ENCODE results near the gene DGKZ.
"Not testable (repeated sequence)": the region's sequence is repeated elsewhere in the genome, so short reads cannot be mapped to it uniquely, and the experiment has no call there.

DGKZ gene

GRCh38 chr11:46366661-46367161, 19.4 kb downstream of the DGKZ start:
- DNase-seq (ENCODE audit: low spot score) = no peak

- peak; percentile 62 for DNase-seq (ENCODE audit: low spot score)
Observed at GRCh38 chr11:46367244-46367915, 20.1 kb downstream of the DGKZ start.

GRCh38 chr11:46367916-46368267, 20.6 kb downstream of the DGKZ start:
- no peak for DNase-seq (ENCODE audit: low spot score)

- DNase-seq (ENCODE audit: low spot score) = peak; percentile 85
Observed at GRCh38 chr11:46369458-46370152, 22.3 kb downstream of the DGKZ start.

GRCh38 chr11:46370253-46370652, 23.0 kb downstream of the DGKZ start:
- no peak for DNase-seq (ENCODE audit: low spot score)

GRCh38 chr11:46371262-46371661, 24.0 kb downstream of the DGKZ start:
- not testable (repeated sequence) for DNase-seq (ENCODE audit: low spot score)

- no peak for DNase-seq (ENCODE audit: low spot score)
Observed at GRCh38 chr11:46372086-46372485, 24.8 kb downstream of the DGKZ start.

GRCh38 chr11:46372501-46372900, 25.2 kb downstream of the DGKZ start:
- DNase-seq (ENCODE audit: low spot score) = not testable (repeated sequence)

GRCh38 chr11:46373787-46374740, 26.8 kb downstream of the DGKZ start:
- DNase-seq (ENCODE audit: low spot score) = no peak

GRCh38 chr11:46374815-46375214, 27.6 kb downstream of the DGKZ start:
- no peak for DNase-seq (ENCODE audit: low spot score)

GRCh38 chr11:46375392-46376101, 28.3 kb downstream of the DGKZ start:
- no peak for DNase-seq (ENCODE audit: low spot score)

- no peak for DNase-seq (ENCODE audit: low spot score)
Observed at GRCh38 chr11:46376258-46377050, 29.2 kb downstream of the DGKZ start.

GRCh38 chr11:46377290-46377689, 30.0 kb downstream of the DGKZ start:
- no peak for DNase-seq (ENCODE audit: low spot score)

GRCh38 chr11:46377831-46378230, 30.6 kb downstream of the DGKZ start:
- DNase-seq (ENCODE audit: low spot score) = no peak

GRCh38 chr11:46378296-46378695, 31.0 kb downstream of the DGKZ start:
- DNase-seq (ENCODE audit: low spot score) = no peak

- DNase-seq (ENCODE audit: low spot score) = no peak
Observed at GRCh38 chr11:46378811-46379481, 31.7 kb downstream of the DGKZ start.

- not testable (repeated sequence) for DNase-seq (ENCODE audit: low spot score)
Observed at GRCh38 chr11:46379482-46380293, 32.4 kb downstream of the DGKZ start.

- peak; percentile 61 for DNase-seq (ENCODE audit: low spot score)
Observed at GRCh38 chr11:46380340-46381047, 33.2 kb downstream of the DGKZ start.

All from AG08395 (cell line).